Cerebellar cortex (tissue), 1 donor: ENCODE measurements around the gene PIN1.

Source experiments
- DNase-seq: peaks from one replicate; pipeline ENCODE4 v3.0.0-alpha.2; 2015; ENCODE audit warnings: low spot score

The PIN1 gene

GRCh38 chr19:9891609-9892373, 56.7 kb downstream of the PIN1 start:
- DNase-seq: no peak
